22Rv1 (cell line): ENCODE measurements around the gene TAF1L.

ENCODE experiments used
- CTCF ChIP-seq: fragments of 450-650 bp; IDR thresholded peaks from 2 replicates; pipeline ENCODE4 v1.5.1; 2017; ENCODE audit warnings: mild to moderate bottlenecking
- ZFX ChIP-seq: fragments of 450-650 bp; IDR thresholded peaks from 2 replicates; pipeline ENCODE4 v1.6.1; 2017; ENCODE audit warnings: antibody characterized with exemption, borderline replicate concordance

GRCh38 chr9:32589083-32589723 is 46.3 kb downstream of the TAF1L start:
- TF ChIP-seq CTCF, result peak; percentile 88
- TF ChIP-seq ZFX, result no peak
